Adipocyte (in vitro differentiated cells): ENCODE data around the gene INO80E.
A peak's percentile ranks its signal among the peaks of the same experiment; 100 is the strongest.

ENCODE experiments used
- DNase-seq: peaks from one replicate; pipeline ENCODE4 v3.0.0-alpha.2; 2015; ENCODE audit warnings: low read depth
- H3K27me3 ChIP-seq: replicated peaks from 2 replicates; pipeline ENCODE4 v1.7.0; 2013; ENCODE audit warnings: mild to moderate bottlenecking, low read length, moderate library complexity; ENCODE audit not compliant: control insufficient read depth, insufficient read depth
- H3K36me3 ChIP-seq: 2 replicates; pipeline ENCODE4 v1.7.0; 2013; ENCODE audit warnings: low read length, mild to moderate bottlenecking, moderate library complexity; ENCODE audit not compliant: control insufficient read depth, insufficient read depth, severe bottlenecking
- H3K4me1 ChIP-seq: 2 replicates; pipeline ENCODE4 v1.7.0; 2013; ENCODE audit warnings: mild to moderate bottlenecking, low read length, moderate library complexity; ENCODE audit not compliant: control insufficient read depth, insufficient read depth
- H3K4me3 ChIP-seq: 2 replicates; pipeline ENCODE4 v1.7.0; 2013; ENCODE audit warnings: mild to moderate bottlenecking, low read length, moderate library complexity
- H3K9ac ChIP-seq: 2 replicates; pipeline ENCODE4 v1.7.0; 2013; ENCODE audit warnings: mild to moderate bottlenecking, low read length, moderate library complexity
- H3K9me3 ChIP-seq: 2 replicates; pipeline ENCODE4 v1.7.0; 2013; ENCODE audit warnings: mild to moderate bottlenecking, low read length, moderate library complexity; ENCODE audit not compliant: control insufficient read depth

INO80E gene

GRCh38 chr16:29978081-29978480 lies 18.0 kb upstream of the INO80E start:
- no peak for DNase-seq
- no peak overlapping the region for H3K4me3 ChIP-seq
- H3K4me1 ChIP-seq = peaks cover 26% of the 10 kb centered on the region
- H3K36me3 ChIP-seq = peaks cover 55% of the 10 kb centered on the region
- H3K27me3 ChIP-seq = no peaks in the 10 kb centered on the region
- H3K9ac ChIP-seq = no peak overlapping the region
- H3K9me3 ChIP-seq = no peaks in the 10 kb centered on the region

DNA sequence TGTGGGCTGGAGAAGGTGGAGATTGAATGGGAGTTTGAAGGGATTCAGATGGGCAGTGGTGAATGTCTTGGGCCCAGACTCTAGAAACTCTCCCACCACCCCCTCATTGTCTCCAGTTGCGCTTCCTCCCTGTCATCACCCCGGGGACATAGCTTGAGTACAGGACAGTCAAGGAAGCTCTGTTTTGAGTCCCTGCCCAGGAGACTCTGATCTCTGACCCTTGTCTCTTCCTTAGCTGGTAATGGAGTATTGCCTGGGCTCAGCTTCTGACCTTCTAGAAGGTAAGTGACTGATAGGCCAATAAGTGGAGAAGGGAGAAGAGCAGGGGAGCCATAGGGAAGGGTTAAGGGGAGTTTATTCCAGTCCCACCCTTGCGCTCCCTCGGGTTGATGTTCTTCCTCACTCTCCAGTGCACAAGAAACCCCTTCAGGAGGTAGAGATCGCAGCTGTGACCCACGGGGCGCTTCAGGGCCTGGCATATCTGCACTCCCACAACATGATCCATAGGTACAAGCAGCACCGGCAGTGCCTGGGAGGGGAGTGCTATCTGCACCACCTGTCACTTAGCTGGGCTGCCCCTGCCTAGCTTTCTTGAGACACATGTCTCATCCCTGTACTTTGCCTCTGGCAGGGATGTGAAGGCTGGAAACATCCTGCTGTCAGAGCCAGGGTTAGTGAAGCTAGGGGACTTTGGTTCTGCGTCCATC lies 17.3 kb upstream of the INO80E start:
- H3K36me3 ChIP-seq = peaks cover 62% of the 10 kb centered on the region
- no peaks in the 10 kb centered on the region for H3K27me3 ChIP-seq
- no peaks in the 10 kb centered on the region for H3K9me3 ChIP-seq
- H3K4me1 ChIP-seq = peaks cover 26% of the 10 kb centered on the region
- no peak for DNase-seq
- H3K4me3 ChIP-seq = no peak overlapping the region
- H3K9ac ChIP-seq = no peak overlapping the region

DNA sequence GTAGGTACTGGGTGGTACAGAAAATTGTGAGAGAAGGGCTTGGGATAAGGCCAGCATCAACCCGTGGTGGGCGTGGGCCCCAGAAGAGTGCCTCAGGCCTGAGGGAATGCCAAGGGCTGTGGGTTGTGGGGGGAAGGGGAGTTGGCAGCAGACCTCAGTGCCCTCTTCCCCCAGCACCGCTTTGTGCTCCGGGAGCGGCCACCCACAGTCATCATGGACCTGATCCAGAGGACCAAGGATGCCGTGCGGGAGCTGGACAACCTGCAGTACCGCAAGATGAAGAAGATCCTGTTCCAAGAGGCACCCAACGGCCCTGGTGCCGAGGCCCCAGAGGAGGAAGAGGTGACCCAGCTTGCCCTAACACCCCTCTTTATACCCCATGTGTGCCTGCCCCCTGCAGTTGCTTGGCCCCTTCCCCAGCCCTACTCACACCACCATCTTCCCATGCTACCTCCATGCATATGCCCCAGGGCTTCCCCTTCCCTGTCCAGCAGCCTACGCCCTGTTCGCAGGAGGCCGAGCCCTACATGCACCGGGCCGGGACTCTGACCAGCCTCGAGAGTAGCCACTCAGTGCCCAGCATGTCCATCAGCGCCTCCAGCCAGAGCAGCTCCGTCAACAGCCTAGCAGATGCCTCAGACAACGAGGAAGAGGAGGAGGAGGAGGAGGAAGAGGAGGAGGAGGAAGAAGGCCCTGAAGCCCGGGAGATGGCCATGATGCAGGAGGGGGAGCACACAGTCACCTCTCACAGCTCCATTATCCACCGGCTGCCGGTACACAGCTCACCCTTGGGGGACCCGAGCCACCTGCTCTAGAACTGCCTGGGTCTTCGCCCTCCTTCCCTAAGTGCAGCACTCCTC lies 13.3 kb upstream of the INO80E start:
- no peaks in the 10 kb centered on the region for H3K27me3 ChIP-seq
- H3K36me3 ChIP-seq = peaks cover 99% of the 10 kb centered on the region
- no peaks in the 10 kb centered on the region for H3K9me3 ChIP-seq
- no peak overlapping the region for H3K9ac ChIP-seq
- H3K4me1 ChIP-seq = no peaks in the 10 kb centered on the region
- no peak overlapping the region for H3K4me3 ChIP-seq
- no peak for DNase-seq

DNA sequence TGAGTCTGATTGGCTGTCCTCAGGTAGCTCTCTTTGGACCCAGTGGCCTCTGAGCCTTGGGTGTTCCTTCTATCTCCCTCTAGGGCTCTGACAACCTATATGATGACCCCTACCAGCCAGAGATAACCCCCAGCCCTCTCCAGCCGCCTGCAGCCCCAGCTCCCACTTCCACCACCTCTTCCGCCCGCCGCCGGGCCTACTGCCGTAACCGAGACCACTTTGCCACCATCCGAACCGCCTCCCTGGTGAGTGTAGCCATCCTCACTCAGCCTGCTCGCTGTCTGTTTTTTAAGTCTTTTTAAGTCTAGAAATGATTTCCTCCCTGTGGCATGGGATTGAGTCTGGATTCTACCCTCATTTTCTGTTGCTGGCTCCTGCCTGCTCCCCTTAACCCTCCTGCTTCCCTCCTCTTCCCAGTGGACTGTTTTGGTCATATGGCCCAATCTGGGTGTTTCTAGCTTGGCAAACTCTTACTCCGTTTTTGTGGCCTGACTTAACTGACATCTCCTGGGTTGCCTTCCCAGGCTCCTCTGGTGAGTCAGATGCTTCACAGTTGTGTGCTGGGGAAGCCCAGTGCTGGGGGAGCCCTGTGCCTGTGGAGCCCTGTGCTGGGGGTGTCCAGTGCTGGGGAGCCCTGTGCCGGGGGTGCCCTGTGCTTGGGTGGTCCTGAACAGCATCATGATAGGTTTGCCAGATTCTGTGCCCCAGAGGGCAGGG lies 12.5 kb upstream of the INO80E start:
- H3K9ac ChIP-seq = no peak overlapping the region
- H3K27me3 ChIP-seq = no peaks in the 10 kb centered on the region
- H3K4me3 ChIP-seq = no peak overlapping the region
- DNase-seq = peak; percentile 19
- H3K4me1 ChIP-seq = no peaks in the 10 kb centered on the region
- H3K36me3 ChIP-seq = peaks cover 99% of the 10 kb centered on the region
- no peaks in the 10 kb centered on the region for H3K9me3 ChIP-seq

- H3K4me1 ChIP-seq = no peaks in the 10 kb centered on the region
- H3K9ac ChIP-seq = no peak overlapping the region
- no peaks in the 10 kb centered on the region for H3K27me3 ChIP-seq
- H3K36me3 ChIP-seq = peaks cover 99% of the 10 kb centered on the region
- H3K4me3 ChIP-seq = no peak overlapping the region
- no peaks in the 10 kb centered on the region for H3K9me3 ChIP-seq
- DNase-seq = no peak
Measured at GRCh38 chr16:29984137-29984763, 11.8 kb upstream of the INO80E start.

DNA sequence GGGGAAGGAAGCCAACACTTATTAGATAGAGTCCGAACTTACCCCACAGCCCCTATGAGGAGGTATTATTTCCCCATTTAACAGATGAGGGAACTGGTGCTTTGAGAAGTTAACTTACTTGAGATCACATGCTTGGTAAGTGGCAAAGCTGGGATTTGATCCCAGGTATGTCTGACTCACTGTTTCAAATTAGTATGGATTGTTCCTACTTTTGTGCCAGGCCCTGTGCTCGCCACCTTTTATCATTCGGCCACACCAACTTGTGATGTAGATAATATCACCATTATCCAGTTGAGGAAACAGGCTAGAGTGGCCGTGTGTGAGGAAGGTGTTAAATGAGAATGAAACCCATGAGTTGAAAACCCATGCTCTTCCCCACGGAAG lies 11.3 kb upstream of the INO80E start:
- Histone ChIP-seq H3K4me3 (no peak overlapping the region), H3K9ac (no peak overlapping the region), H3K27me3 (no peaks in the 10 kb centered on the region), H3K36me3 (peaks cover 99% of the 10 kb centered on the region), H3K9me3 (no peaks in the 10 kb centered on the region), H3K4me1 (no peaks in the 10 kb centered on the region)
- DNase-seq = no peak

DNA sequence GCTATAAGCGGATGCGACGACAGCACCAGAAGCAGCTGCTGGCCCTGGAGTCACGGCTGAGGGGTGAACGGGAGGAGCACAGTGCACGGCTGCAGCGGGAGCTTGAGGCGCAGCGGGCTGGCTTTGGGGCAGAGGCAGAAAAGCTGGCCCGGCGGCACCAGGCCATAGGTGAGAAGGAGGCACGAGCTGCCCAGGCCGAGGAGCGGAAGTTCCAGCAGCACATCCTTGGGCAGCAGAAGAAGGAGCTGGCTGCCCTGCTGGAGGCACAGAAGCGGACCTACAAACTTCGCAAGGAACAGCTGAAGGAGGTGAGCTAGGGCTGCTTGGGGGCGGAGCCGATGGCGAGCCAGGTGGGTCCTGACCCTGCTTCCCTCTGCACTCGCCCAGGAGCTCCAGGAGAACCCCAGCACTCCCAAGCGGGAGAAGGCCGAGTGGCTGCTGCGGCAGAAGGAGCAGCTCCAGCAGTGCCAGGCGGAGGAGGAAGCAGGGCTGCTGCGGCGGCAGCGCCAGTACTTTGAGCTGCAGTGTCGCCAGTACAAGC lies 10.7 kb upstream of the INO80E start:
- peaks cover 99% of the 10 kb centered on the region for H3K36me3 ChIP-seq
- H3K4me3 ChIP-seq = no peak overlapping the region
- no peaks in the 10 kb centered on the region for H3K27me3 ChIP-seq
- H3K9ac ChIP-seq = no peak overlapping the region
- DNase-seq = no peak
- H3K4me1 ChIP-seq = no peaks in the 10 kb centered on the region
- no peaks in the 10 kb centered on the region for H3K9me3 ChIP-seq

- DNase-seq = no peak
- peaks cover 98% of the 10 kb centered on the region for H3K36me3 ChIP-seq
- no peaks in the 10 kb centered on the region for H3K4me1 ChIP-seq
- no peaks in the 10 kb centered on the region for H3K9me3 ChIP-seq
- H3K4me3 ChIP-seq = no peak overlapping the region
- H3K9ac ChIP-seq = no peak overlapping the region
- H3K27me3 ChIP-seq = no peaks in the 10 kb centered on the region
Measured at GRCh38 chr16:29986231-29986630, 9.8 kb upstream of the INO80E start.

- Histone ChIP-seq H3K9me3 (no peaks in the 10 kb centered on the region), H3K9ac (no peak overlapping the region), H3K4me1 (peaks cover 3% of the 10 kb centered on the region), H3K4me3 (no peak overlapping the region), H3K36me3 (peaks cover 94% of the 10 kb centered on the region), H3K27me3 (no peaks in the 10 kb centered on the region)
- no peak for DNase-seq
Measured at GRCh38 chr16:29986931-29987330, 9.1 kb upstream of the INO80E start.

DNA sequence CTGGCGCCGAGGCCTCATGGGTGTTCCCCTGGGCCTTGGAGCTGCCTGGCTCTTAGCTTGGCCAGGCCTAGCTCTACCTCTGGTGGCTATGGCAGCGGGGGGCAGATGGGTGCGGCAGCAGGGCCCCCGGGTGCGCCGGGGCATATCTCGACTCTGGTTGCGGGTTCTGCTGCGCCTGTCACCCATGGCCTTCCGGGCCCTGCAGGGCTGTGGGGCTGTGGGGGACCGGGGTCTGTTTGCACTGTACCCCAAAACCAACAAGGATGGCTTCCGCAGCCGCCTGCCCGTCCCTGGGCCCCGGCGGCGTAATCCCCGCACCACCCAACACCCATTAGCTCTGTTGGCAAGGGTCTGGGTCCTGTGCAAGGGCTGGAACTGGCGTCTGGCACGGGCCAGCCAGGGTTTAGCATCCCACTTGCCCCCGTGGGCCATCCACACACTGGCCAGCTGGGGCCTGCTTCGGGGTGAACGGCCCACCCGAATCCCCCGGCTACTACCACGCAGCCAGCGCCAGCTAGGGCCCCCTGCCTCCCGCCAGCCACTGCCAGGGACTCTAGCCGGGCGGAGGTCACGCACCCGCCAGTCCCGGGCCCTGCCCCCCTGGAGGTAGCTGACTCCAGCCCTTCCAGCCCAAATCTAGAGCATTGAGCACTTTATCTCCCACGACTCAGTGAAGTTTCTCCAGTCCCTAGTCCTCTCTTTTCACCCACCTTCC lies 8.5 kb upstream of the INO80E start:
- Histone ChIP-seq H3K4me3 (no peak overlapping the region), H3K9me3 (no peaks in the 10 kb centered on the region), H3K4me1 (peaks cover 9% of the 10 kb centered on the region), H3K27me3 (no peaks in the 10 kb centered on the region), H3K9ac (no peak overlapping the region), H3K36me3 (peaks cover 92% of the 10 kb centered on the region)
- DNase-seq = no peak
